ENCODE measurements around the gene WNK2. TPM values are rescaled to one million over a fixed set of nuclear protein-coding genes. Genes with fewer than 3 reads are reported as not detected.

The WNK2 gene
- total RNA-seq, 4 donors from 2014 or later = 155 to 577 (median 259) TPM

DNA sequence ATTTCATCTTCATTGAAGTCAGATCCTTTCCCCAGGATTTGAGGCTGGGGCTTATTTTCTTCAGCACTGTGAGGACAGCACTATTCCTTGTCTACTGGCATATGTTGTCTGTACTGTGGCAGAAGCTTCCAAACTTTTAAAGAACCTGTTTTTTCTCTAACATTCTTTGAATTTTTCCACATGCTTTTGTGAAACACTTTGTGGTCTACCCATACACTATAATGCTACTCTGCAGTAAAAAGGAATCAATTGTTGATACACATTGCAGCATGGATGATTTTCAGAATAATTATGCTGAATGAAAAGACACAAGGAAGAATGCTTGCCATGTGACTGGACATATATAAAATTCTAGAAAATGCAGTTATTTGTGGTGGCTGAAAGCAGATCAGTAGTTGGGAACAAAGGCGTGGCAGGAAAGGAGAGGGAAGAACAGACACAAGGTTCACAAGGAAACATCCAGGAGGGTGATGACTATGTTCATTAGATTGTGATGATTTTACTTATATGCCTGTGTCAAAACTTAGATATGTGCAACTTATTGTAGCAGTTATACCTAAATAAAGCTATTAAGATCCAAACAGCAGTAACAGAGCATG is 96.8 kb downstream of the WNK2 start:
- Histone ChIP-seq H3K4me3 (no peak overlapping the region), H3K36me3 (peaks cover 0 to 9% (median 0%) of the 10 kb centered on the region in 3 donors), H3K27me3 (no peaks in the 10 kb centered on the region), H3K9me3 (no peaks in the 10 kb centered on the region), H3K4me1 (no peaks in the 10 kb centered on the region), H3K27ac (no peak overlapping the region)
- no peak for DNase-seq
- TF ChIP-seq POLR2A (IDR thresholded peaks at IDR 0.05) = no peak
- TF ChIP-seq, protein P1, sequence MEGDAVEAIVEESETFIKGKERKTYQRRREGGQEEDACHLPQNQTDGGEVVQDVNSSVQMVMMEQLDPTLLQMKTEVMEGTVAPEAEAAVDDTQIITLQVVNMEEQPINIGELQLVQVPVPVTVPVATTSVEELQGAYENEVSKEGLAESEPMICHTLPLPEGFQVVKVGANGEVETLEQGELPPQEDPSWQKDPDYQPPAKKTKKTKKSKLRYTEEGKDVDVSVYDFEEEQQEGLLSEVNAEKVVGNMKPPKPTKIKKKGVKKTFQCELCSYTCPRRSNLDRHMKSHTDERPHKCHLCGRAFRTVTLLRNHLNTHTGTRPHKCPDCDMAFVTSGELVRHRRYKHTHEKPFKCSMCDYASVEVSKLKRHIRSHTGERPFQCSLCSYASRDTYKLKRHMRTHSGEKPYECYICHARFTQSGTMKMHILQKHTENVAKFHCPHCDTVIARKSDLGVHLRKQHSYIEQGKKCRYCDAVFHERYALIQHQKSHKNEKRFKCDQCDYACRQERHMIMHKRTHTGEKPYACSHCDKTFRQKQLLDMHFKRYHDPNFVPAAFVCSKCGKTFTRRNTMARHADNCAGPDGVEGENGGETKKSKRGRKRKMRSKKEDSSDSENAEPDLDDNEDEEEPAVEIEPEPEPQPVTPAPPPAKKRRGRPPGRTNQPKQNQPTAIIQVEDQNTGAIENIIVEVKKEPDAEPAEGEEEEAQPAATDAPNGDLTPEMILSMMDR (IDR thresholded peaks at IDR 0.05) = no peak

DNA sequence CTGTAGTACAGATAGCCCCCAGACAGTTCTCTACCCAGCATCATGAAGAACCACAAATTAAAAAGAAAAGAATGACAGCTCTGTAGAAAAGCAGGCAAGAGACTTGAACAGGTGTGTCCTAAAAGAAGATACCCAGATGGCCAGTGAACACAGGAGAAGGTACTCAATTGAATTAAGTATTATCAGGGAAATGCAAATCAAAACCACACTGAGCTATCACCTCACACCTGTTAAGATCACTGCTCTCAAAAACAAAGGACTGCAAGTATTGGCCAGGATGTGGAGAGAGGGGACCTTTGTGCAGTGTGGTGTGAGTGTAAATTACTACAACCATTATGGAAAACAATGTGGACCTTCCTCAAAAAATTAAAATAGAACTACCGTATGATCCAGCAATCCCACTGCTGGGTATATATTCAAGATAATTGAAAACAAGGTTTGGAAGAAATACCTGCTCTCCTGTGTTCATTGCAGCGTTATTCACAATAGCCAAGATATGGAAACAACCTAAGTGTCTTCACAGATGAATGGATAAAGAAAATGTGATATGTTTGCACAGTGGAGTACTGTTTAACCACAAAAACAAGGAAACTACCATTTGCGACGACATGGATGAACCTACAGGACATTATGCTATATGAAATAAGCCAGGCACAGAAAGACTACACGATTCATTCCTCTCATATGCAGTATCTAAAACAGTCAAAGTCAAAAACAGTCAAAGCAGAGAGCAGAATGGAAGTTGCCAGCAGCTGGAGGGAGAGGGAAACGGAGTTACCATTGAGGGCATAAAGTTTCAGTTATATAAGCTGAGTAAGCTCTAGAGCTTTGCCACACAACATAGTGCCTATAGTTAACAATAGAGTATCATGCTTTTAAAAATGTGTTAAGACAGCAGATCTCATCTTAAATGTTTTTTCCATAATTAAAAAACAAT is 102.6 kb downstream of the WNK2 start:
- H3K27ac ChIP-seq = no peak overlapping the region
- peak in 1 of 3 donors; percentile 11 for DNase-seq

DNA sequence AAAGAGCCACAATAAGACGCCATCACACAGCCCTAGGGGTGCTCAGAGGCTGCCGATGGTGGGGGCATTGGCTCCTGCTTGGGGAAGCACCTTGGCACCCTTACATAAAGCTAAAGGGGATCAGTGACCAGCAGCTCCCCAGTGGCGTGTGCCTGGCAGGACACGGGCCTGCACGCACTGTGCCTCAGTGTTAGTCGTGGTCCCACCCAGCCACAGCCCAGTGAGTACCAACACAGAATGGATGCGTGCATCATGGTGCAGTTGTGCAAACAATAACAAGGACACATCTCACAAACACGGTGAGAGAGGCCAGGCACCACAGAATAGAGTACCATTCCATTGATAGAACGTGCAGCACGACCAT is 103.2 kb downstream of the WNK2 start:
- Histone ChIP-seq H3K4me1 (no peaks in the 10 kb centered on the region), H3K27me3 (no peaks in the 10 kb centered on the region), H3K9me3 (no peaks in the 10 kb centered on the region), H3K4me3 (no peak overlapping the region), H3K27ac (no peak overlapping the region), H3K36me3 (peaks cover 0 to 1% (median 0%) of the 10 kb centered on the region in 3 donors)
- no peak for TF ChIP-seq POLR2A (IDR thresholded peaks at IDR 0.05)
- TF ChIP-seq, protein P1 (IDR thresholded peaks at IDR 0.05) = no peak
- DNase-seq = peak in 2 of 3 donors; percentile 6 to 37

More for the DNA sequence above, 102.6 kb downstream of the WNK2 start:
- no peaks in the 10 kb centered on the region for H3K36me3 ChIP-seq
- H3K9me3 ChIP-seq = no peaks in the 10 kb centered on the region
- no peaks in the 10 kb centered on the region for H3K4me1 ChIP-seq
- H3K4me3 ChIP-seq = no peak overlapping the region
- TF ChIP-seq, protein P1 (IDR thresholded peaks at IDR 0.05) = no peak
- TF ChIP-seq POLR2A (IDR thresholded peaks at IDR 0.05) = no peak
- H3K27me3 ChIP-seq = no peaks in the 10 kb centered on the region

DNA sequence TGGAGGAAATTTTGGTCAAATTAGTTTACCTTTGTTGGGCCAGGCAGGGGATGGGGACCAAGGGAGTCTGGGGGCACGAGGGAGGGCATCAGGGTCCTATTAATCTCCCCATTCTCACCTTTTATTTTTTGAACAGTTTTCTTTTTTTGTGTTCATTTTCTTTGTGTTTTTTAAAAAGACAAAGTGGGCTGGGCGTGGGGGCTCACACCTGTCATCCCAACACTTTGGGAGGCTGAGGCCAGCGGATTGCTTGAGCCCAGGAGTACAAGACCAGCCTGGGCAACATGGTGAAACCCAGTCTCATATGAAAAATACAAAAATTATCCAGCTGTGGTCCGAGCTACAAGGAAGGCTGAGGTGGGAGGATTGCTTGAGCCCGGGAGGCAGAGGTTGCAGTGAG is 103.7 kb downstream of the WNK2 start:
- no peaks in the 10 kb centered on the region for H3K27me3 ChIP-seq
- DNase-seq = peak in 1 of 3 donors; percentile 13
- no peaks in the 10 kb centered on the region for H3K4me1 ChIP-seq
- no peaks in the 10 kb centered on the region for H3K9me3 ChIP-seq
- no peak overlapping the region for H3K4me3 ChIP-seq
- H3K27ac ChIP-seq = no peak overlapping the region
- TF ChIP-seq POLR2A (IDR thresholded peaks at IDR 0.05) = no peak
- TF ChIP-seq, protein P1 (IDR thresholded peaks at IDR 0.05) = no peak
- peaks cover 0 to 5% (median 0%) of the 10 kb centered on the region in 3 donors for H3K36me3 ChIP-seq

DNA sequence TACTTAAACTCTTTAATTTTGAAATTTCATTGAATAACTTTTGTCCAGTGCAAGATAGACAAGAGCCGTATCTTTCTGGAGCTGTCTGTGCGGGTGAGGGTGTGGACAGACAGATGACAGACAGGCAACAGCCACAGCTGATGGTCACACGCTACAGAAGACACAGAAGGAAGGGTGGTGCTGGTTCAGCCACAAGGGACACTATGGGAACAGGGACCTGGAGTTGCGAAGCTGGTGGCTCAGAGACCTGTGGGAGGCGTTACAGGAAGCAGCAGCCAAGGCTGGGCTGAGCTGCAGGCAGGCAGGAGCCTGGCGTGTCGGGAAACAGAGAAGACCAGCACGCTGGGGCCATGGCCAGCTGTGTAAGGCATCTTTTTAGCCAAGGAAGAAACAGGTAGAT is 104.4 kb downstream of the WNK2 start:
- no peaks in the 10 kb centered on the region for H3K27me3 ChIP-seq
- TF ChIP-seq, protein P1 (IDR thresholded peaks at IDR 0.05) = no peak
- TF ChIP-seq POLR2A (IDR thresholded peaks at IDR 0.05) = no peak
- H3K9me3 ChIP-seq = no peaks in the 10 kb centered on the region
- no peak overlapping the region for H3K27ac ChIP-seq
- no peaks in the 10 kb centered on the region for H3K4me1 ChIP-seq
- peak in 2 of 3 donors; percentile 37 to 45 for DNase-seq
- peaks cover 0 to 13% (median 0%) of the 10 kb centered on the region in 3 donors for H3K36me3 ChIP-seq
- no peak overlapping the region for H3K4me3 ChIP-seq
